GM23248 (cell line): ENCODE data around the gene OMP. TPM values are rescaled to one million over a fixed set of nuclear protein-coding genes. Genes with fewer than 3 reads are reported as not detected.

Experiments used
- DNase-seq: peaks from one replicate; pipeline ENCODE4 v3.0.0-alpha.2; 2015
- H2AFZ ChIP-seq: fragments of 200-600 bp; sonication (generic); 2 replicates; pipeline ENCODE4 v1.6.1; 2016; ENCODE audit warnings: antibody characterized with exemption
- H3F3A ChIP-seq: fragments of 200-600 bp; sonication (generic); 2 replicates; pipeline ENCODE4 v1.6.1; 2016; ENCODE audit warnings: mild to moderate bottlenecking, antibody characterized with exemption, mixed run types; ENCODE audit not compliant: insufficient read depth
- H3K27ac ChIP-seq: fragments of 200-600 bp; sonication (generic); 2 replicates; pipeline ENCODE4 v1.5.1; 2016; ENCODE audit warnings: mild to moderate bottlenecking
- H3K27me3 ChIP-seq: fragments of 200-600 bp; sonication (generic); replicated peaks from 2 replicates; pipeline ENCODE4 v1.6.1; 2016; ENCODE audit warnings: mild to moderate bottlenecking; ENCODE audit not compliant: insufficient read depth
- H3K36me3 ChIP-seq: fragments of 200-600 bp; sonication (generic); 2 replicates; pipeline ENCODE4 v1.6.1; 2016; ENCODE audit warnings: low read depth, mild to moderate bottlenecking
- H3K4me1 ChIP-seq: fragments of 200-600 bp; sonication (generic); 2 replicates; pipeline ENCODE4 v1.6.1; 2016; ENCODE audit warnings: mild to moderate bottlenecking; ENCODE audit not compliant: insufficient read depth
- H3K4me2 ChIP-seq: fragments of 200-600 bp; sonication (generic); one replicate; pipeline ENCODE4 v1.6.1; 2016; ENCODE audit warnings: mild to moderate bottlenecking; ENCODE audit not compliant: unreplicated experiment
- H3K4me3 ChIP-seq: fragments of 200-600 bp; sonication (generic); 2 replicates; pipeline ENCODE4 v1.5.1; 2016; ENCODE audit warnings: mild to moderate bottlenecking
- H3K79me2 ChIP-seq: fragments of 200-600 bp; sonication (generic); 2 replicates; pipeline ENCODE4 v1.6.1; 2016; ENCODE audit warnings: mild to moderate bottlenecking; ENCODE audit not compliant: insufficient read depth
- H3K9ac ChIP-seq: fragments of 200-600 bp; sonication (generic); 2 replicates; pipeline ENCODE4 v1.6.1; 2016; ENCODE audit warnings: mild to moderate bottlenecking
- H3K9me2 ChIP-seq: fragments of 200-600 bp; sonication (generic); 2 replicates; pipeline ENCODE4 v1.6.1; 2016; ENCODE audit warnings: mixed run types, mild to moderate bottlenecking, moderate library complexity; ENCODE audit not compliant: insufficient read depth
- H3K9me3 ChIP-seq: fragments of 200-600 bp; sonication (generic); one replicate; pipeline ENCODE4 v1.6.1; 2017; ENCODE audit warnings: low read depth
- H4K20me1 ChIP-seq: fragments of 200-600 bp; sonication (generic); 2 replicates; pipeline ENCODE4 v1.6.0; 2016; ENCODE audit not compliant: insufficient read depth
- EZH2 ChIP-seq: fragments of 200-600 bp; sonication (generic); IDR thresholded peaks from 2 replicates; pipeline ENCODE4 v1.6.1; 2018; ENCODE audit warnings: antibody characterized with exemption, mild to moderate bottlenecking; ENCODE audit not compliant: insufficient read depth, poor library complexity, severe bottlenecking
- EZH2phosphoT487 ChIP-seq: fragments of 200-600 bp; sonication (generic); IDR thresholded peaks from 2 replicates; pipeline ENCODE4 v1.6.1; 2018; ENCODE audit warnings: antibody characterized with exemption, moderate library complexity, mild to moderate bottlenecking, low read depth; ENCODE audit not compliant: insufficient read depth
- WGBS, 2 experiments: methylation state at CpG; one replicate each; pipeline ENCODE4 v1.1.6; 2015 to 2017; ENCODE audit warnings: low lambda C conversion rate in 2 of 2, low coverage in 1 of 2; ENCODE audit errors: missing lambda C conversion rate in 2 of 2; 5-methylcytosine and 5-hydroxymethylcytosine counted together
- in situ Hi-C: fragments of 300-500 bp; cut with MboI; formaldehyde crosslinking; loops from 2 replicates; pipeline ENCODE4 v1.15.0; 2020
- polyA plus RNA-seq: library from polyadenylated mRNA; unstranded; fragments of >200 nt; fragmentation: Nextera tagmentation; extraction: Ambion mirVana; gene quantifications from 2 replicates; pipeline ENCODE4 v1.2.1, GENCODE V29; 2016
- total RNA-seq: library from RNA; depleted of rRNA; stranded (reverse); fragments of >200 nt; shearing (Covaris generic); gene quantifications from 2 replicates; pipeline ENCODE4 v1.2.3, GENCODE V29; 2014

Gene OMP
- total and polyA plus RNA-seq, 2 experiments from 2014 or later: not detected

DNA sequence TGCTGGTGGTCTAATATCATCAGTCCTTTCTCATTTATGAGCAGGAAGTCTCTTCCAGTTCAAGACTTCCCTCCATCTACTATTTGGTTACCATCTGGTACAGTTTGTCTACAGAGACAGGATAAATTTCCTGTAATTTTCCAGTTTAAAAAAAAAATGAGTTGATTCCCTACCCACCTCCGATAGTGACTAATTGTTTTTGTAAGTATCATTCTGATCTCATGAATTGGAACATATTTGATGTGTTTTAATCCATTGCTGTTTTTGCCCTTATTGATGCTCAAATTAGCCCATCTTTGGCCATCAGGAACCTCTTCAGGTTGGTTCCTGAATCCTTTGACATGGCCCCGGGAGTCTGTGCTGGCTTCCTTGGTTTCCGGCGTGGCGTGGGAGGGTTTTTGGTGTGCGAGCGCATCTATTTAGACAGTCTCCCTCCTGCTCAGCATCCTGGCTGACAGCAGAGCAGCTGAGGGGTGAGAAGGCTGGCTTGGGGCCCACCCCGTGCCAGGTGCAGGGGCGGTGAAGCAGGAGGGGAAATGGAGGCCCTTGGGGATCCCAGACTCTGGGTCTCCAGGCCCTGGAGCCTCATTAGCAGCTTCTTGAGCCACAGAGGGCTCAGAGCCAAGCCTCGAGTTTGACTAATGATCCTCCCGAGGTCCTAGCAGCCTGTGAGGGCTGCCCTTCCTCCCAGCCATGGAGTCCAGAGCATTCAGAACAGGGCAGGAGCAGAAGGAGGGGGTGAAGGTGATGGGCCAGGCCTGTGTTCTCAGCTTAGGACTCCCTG is 6.8 kb downstream of the OMP start:
- H3K4me1 ChIP-seq: peaks cover 41% of the 10 kb centered on the region
- H3K36me3 ChIP-seq: no peaks in the 10 kb centered on the region
- peaks cover 17% of the 10 kb centered on the region for H3F3A ChIP-seq
- peak overlapping the region; percentile 66 for H3K27ac ChIP-seq
- H3K9ac ChIP-seq: peak overlapping the region; percentile 33; the same call in 1 of the 2 replicates
- H3K9me3 ChIP-seq: no peaks in the 10 kb centered on the region
- TF ChIP-seq EZH2phosphoT487 (no peak), EZH2 (no peak)
- no peaks in the 10 kb centered on the region for H4K20me1 ChIP-seq
- H3K27me3 ChIP-seq: no peaks in the 10 kb centered on the region
- in situ Hi-C loops: no loop called here
- WGBS, 2 experiments: 59 to 61% methylated on average over 11 of the region's 11 CpGs
- peak overlapping the region; percentile 65 for H3K4me2 ChIP-seq
- H2AFZ ChIP-seq: no peak overlapping the region
- no peaks in the 10 kb centered on the region for H3K79me2 ChIP-seq
- no peaks in the 10 kb centered on the region for H3K9me2 ChIP-seq
- no peak overlapping the region for H3K4me3 ChIP-seq
- DNase-seq: peak; percentile 65

DNA sequence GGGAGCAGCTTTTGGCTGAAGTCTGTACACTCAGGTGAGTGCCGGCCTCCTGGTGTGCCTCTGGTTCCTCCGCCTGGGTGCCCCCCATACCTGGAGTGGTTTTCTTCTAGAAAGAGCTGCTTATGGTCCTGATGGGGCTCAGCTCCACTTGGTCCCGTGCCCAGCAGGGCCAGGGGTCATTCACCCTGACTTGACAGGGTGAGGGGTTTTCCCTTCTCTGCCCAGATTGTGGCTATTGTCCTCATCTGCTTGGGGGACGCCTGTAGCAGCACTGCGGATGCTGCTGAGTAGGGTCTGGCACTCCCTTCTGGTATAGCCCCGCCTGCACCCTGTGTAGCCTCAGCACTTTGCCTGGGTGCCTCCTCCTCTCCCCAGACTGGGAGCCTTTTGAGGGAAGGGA is 8.2 kb downstream of the OMP start:
- Histone ChIP-seq H3K4me2 (no peak overlapping the region), H3K36me3 (no peaks in the 10 kb centered on the region), H3K79me2 (no peaks in the 10 kb centered on the region), H2AFZ (no peak overlapping the region), H3K27me3 (no peaks in the 10 kb centered on the region), H3K9ac (no peak overlapping the region), H4K20me1 (no peaks in the 10 kb centered on the region), H3K27ac (no peak overlapping the region), H3K9me2 (no peaks in the 10 kb centered on the region), H3F3A (peaks cover 17% of the 10 kb centered on the region), H3K9me3 (no peaks in the 10 kb centered on the region), H3K4me3 (no peak overlapping the region), H3K4me1 (peaks cover 41% of the 10 kb centered on the region)
- WGBS, 2 experiments: 99 to 100% methylated on average over 6 of the region's 6 CpGs
- in situ Hi-C loops: no loop called here
- DNase-seq: no peak
- TF ChIP-seq EZH2phosphoT487: no peak
- no peak for TF ChIP-seq EZH2

DNA sequence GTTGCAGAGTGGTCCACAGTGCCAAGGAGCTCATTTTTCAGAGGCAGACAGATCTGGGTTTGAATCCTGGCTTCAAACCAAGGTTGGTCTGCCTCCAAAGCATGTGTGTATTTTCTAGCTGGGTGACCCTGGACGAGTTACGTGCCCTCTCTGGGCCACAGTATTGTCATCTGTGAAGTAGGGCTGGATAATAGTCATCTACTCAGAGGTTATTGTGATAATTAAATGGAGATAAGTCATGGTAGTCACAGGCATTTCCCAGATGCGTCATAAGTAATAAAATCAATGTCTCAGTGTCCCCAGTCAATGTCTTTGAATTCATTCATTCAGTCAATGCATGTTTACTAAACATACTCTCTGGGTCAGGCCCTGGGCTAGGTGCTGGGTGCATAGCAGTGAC is 8.6 kb downstream of the OMP start:
- Histone ChIP-seq H3K4me1 (peaks cover 39% of the 10 kb centered on the region), H3K36me3 (no peaks in the 10 kb centered on the region), H3K4me2 (no peak overlapping the region), H2AFZ (no peak overlapping the region), H3K9me2 (no peaks in the 10 kb centered on the region), H4K20me1 (no peaks in the 10 kb centered on the region), H3K4me3 (no peak overlapping the region), H3K79me2 (no peaks in the 10 kb centered on the region), H3K9ac (no peak overlapping the region), H3K9me3 (no peaks in the 10 kb centered on the region), H3K27ac (no peak overlapping the region), H3K27me3 (no peaks in the 10 kb centered on the region), H3F3A (peaks cover 17% of the 10 kb centered on the region)
- DNase-seq: peak; percentile 44
- in situ Hi-C loops: no loop called here
- TF ChIP-seq EZH2: no peak
- no peak for TF ChIP-seq EZH2phosphoT487
- WGBS, 2 experiments: 49 to 53% methylated on average over 3 of the region's 3 CpGs

DNA sequence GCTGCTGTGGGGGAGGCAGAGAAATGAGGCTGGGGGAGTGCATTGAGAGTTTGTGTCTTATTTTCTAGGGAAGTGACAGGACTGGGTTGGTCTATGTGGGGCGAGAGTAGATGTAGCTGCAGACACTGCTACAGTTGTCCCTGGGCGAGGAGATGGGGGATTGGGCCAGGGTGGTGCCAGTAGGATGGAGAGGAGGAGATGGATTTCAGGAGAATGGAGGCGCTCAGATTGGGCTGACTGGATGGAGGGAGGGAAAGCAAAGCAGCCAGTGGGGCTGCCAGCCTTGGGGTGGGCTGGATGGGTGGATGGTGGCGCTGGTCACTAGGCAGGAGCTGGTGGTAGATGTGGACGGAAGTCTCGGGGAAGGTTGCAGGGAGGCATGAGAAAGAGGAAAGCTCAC is 9.3 kb downstream of the OMP start:
- in situ Hi-C loops: no loop called here
- no peaks in the 10 kb centered on the region for H3K27me3 ChIP-seq
- H2AFZ ChIP-seq: no peak overlapping the region
- no peak for TF ChIP-seq EZH2
- TF ChIP-seq EZH2phosphoT487: no peak
- no peak overlapping the region for H3K4me3 ChIP-seq
- H3K9me3 ChIP-seq: no peaks in the 10 kb centered on the region
- no peaks in the 10 kb centered on the region for H3K36me3 ChIP-seq
- DNase-seq: no peak
- WGBS, 2 experiments: 97 to 99% methylated on average over 6 of the region's 6 CpGs
- no peak overlapping the region for H3K27ac ChIP-seq
- H3K4me2 ChIP-seq: no peak overlapping the region
- H3K9me2 ChIP-seq: no peaks in the 10 kb centered on the region
- H4K20me1 ChIP-seq: no peaks in the 10 kb centered on the region
- no peak overlapping the region for H3K9ac ChIP-seq
- no peaks in the 10 kb centered on the region for H3K79me2 ChIP-seq
- peaks cover 17% of the 10 kb centered on the region for H3F3A ChIP-seq
- H3K4me1 ChIP-seq: peaks cover 39% of the 10 kb centered on the region
